ENCODE measurements around the gene FLT1.
A peak's percentile ranks its signal among the peaks of the same experiment; 100 is the strongest.

Gene FLT1, protein sequence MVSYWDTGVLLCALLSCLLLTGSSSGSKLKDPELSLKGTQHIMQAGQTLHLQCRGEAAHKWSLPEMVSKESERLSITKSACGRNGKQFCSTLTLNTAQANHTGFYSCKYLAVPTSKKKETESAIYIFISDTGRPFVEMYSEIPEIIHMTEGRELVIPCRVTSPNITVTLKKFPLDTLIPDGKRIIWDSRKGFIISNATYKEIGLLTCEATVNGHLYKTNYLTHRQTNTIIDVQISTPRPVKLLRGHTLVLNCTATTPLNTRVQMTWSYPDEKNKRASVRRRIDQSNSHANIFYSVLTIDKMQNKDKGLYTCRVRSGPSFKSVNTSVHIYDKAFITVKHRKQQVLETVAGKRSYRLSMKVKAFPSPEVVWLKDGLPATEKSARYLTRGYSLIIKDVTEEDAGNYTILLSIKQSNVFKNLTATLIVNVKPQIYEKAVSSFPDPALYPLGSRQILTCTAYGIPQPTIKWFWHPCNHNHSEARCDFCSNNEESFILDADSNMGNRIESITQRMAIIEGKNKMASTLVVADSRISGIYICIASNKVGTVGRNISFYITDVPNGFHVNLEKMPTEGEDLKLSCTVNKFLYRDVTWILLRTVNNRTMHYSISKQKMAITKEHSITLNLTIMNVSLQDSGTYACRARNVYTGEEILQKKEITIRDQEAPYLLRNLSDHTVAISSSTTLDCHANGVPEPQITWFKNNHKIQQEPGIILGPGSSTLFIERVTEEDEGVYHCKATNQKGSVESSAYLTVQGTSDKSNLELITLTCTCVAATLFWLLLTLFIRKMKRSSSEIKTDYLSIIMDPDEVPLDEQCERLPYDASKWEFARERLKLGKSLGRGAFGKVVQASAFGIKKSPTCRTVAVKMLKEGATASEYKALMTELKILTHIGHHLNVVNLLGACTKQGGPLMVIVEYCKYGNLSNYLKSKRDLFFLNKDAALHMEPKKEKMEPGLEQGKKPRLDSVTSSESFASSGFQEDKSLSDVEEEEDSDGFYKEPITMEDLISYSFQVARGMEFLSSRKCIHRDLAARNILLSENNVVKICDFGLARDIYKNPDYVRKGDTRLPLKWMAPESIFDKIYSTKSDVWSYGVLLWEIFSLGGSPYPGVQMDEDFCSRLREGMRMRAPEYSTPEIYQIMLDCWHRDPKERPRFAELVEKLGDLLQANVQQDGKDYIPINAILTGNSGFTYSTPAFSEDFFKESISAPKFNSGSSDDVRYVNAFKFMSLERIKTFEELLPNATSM (N-terminal part only)

GRCh38 chr13:28494778-28495537 is at the start of gene FLT1:
TSS of gene FLT1 (minus strand) at chr13:28495128. CDS start at chr13:28494843, 285 bp downstream.
- DNase-seq (ENCODE audit: low spot score), result no peak

DNA sequence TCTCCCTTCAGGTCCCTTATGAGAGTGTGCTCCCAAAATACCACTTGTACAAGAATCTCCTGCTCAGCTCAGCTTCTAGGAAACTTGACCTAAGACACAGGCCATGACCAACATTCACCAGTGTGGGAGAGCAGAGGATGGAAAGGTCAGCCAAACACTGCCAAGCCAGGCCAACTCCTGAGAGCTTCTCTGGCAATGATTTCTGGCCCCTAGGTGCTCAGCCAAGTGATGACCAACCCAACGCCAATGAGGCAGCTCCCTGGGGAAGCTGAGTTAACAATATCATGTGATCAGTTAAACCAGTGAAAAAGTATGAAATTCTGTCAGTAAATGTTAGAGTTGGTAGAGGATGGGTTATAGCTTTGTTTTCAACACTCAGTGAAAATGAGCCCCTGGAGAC is 49.1 kb upstream of the FLT1 start:
- DNase-seq (ENCODE audit: low spot score), result no peak

DNA sequence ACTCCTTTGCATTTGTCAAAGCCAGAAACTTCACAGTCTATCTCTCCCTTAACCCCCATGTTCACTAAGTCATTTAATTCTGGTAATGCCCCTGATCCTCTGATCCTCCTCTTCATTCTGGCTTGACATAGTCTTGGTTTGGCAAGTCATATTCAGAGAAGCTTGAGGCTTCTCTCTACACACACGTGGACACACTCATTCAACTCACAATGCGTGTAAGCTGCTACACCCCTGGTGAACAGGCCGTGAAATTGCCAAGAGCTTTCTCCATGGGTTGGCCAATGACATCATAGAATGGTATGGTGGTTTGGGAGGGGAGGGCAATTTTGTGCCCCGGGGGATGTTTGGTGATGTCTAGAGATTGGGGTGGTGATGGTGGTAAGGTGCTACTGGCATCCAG is 47.9 kb upstream of the FLT1 start:
- no peak for DNase-seq (ENCODE audit: low spot score)

GRCh38 chr13:28541966-28542365 is 47.0 kb upstream of the FLT1 start:
- DNase-seq (ENCODE audit: low spot score), result no peak

GRCh38 chr13:28540612-28541011 is 45.7 kb upstream of the FLT1 start:
- no peak for DNase-seq (ENCODE audit: low spot score)

DNA sequence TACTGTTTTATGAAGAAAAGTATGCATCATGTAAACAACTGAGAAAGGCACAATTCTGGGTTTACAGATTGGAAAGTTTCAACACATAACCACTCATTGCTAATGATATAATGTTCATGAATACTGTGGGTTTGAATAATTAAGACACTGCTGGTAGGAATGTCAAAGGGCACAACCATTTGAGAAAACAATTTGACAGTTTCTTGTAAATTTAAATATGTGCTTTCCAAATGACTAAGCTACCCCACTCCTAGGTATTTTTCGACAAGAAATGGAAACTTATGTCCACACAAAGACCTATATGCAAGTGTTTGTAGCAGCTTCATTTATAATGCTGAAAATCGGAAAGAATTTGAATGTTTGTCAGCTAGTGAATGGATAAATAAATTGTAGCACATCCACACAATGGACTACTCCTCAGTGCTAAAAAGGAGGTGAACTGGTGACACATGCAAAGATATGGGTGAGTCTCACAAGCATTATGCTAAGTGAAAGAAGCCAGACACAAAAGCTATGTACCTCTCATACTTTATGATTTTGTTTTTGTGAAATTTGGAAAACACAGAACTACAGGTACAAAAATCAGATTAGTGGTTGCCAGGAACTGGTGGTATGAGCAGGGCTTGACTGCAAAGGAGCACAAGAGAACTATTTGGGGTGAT is 44.8 kb upstream of the FLT1 start:
- no peak for DNase-seq (ENCODE audit: low spot score)

GRCh38 chr13:28538932-28539331 is 44.0 kb upstream of the FLT1 start:
- DNase-seq (ENCODE audit: low spot score), result no peak

DNA sequence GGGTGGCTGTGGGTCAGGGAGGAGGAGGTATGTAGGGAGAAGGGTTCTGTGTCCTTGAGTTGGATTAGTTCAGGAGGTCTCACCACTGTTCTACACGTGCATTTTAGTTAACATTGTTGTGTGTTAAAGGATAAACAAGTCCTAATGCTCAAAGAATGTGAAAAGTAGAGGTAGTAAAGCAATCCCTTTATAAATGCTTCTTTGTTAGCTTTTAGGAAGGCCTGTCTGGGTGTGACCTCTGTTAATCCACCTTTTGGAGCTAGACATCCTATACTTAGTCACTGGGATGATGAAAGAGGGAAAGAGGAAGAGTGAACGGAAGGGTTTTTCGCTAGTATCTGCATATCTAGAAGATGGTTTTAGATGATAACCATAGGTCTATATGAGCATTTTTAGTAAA is 42.2 kb upstream of the FLT1 start:
- no peak for DNase-seq (ENCODE audit: low spot score)

GRCh38 chr13:28536371-28536770 is 41.4 kb upstream of the FLT1 start:
- DNase-seq (ENCODE audit: low spot score), result no peak

GRCh38 chr13:28535734-28536133 is 40.8 kb upstream of the FLT1 start:
- no peak for DNase-seq (ENCODE audit: low spot score)

GRCh38 chr13:28534801-28535200 is 39.9 kb upstream of the FLT1 start:
- no peak for DNase-seq (ENCODE audit: low spot score)

- DNase-seq (ENCODE audit: low spot score), result no peak
These were observed 39.3 kb upstream of the FLT1 start for GRCh38 chr13:28534210-28534609.

GRCh38 chr13:28533441-28534166 is 38.7 kb upstream of the FLT1 start:
- no peak for DNase-seq (ENCODE audit: low spot score)

DNA sequence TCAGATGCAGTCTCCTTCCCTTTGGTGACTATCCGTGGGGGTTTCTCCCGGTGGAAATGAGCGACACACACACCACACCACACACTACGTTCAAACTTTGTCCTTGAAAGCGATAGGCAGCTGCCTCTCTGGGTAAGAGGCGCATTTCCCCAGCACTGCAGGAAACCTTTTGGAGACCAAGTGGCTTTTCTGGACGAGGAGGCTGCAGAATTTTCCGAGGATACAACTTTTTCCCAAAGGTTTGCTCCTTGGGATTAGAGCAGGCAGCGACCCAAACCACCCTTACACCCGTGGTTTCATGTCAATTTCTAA is 38.2 kb upstream of the FLT1 start:
- DNase-seq (ENCODE audit: low spot score), result no peak

- no peak for DNase-seq (ENCODE audit: low spot score)
These were observed 37.6 kb upstream of the FLT1 start for GRCh38 chr13:28532388-28533124.

GRCh38 chr13:28531845-28532387 is 37.0 kb upstream of the FLT1 start:
- DNase-seq (ENCODE audit: low spot score), result no peak

- peak; percentile 45 for DNase-seq (ENCODE audit: low spot score)
These were observed 36.3 kb upstream of the FLT1 start for GRCh38 chr13:28531077-28531844.

DNA sequence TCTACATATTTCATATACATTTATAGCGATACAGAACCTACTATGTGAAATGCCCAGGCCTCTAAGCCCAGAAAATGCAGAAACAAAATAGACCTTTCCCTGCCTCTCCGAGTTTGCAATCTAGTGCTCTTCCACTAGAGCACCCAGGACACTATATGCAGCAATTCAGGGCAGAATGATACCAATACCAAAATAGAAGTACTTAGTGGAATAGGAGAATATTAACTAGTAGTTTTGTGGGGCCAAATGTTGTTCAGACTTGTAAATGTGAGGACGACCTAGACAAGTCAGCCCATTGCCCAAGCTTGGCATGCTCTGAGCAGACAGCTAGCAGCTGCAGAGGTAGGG is 35.8 kb upstream of the FLT1 start:
- DNase-seq (ENCODE audit: low spot score), result no peak

GRCh38 chr13:28529836-28530235 is 34.9 kb upstream of the FLT1 start:
- DNase-seq (ENCODE audit: low spot score), result no peak

Measured in pons (tissue), 1 donor.